ENCODE results near the gene GP9.

The GP9 gene

DNA sequence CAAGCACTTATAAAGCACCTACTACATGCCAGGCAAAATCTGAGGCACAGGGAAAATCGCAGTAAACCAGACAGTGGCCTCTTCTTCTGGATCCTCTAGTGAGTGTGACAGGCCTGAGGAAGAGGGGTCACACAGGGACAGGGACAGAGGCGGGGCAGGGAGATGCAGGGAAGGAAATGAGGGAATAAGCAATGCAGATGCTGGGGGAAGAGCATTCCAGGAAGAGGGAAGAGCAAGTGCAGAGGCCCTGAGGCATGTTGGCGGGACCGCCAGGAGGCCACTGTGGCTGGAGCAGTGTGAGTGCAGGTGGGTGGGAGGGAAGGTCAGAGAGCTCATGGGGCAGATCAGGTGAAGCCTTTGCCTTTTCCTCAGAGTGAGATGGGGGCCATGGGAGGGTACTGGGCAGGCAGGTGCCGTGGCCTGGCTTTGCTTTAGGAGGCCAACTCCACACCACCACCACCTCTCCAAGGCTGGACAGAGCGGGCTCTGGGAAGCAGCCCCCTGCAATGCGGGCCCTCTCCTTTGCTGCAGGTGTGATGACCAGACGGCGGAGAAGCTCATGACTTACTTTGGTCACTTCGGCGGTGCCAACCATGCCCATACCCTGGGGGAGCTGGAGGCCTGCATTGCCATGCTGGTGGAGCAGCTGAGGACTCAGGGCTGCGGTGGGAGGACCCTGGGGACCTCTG, 26.8 kb upstream of the GP9 start:
- no peak for DNase-seq (ENCODE audit: low read depth)
- H3K4me3 ChIP-seq (ENCODE audit: low read length): no peak overlapping the region
- TF ChIP-seq, protein P1, sequence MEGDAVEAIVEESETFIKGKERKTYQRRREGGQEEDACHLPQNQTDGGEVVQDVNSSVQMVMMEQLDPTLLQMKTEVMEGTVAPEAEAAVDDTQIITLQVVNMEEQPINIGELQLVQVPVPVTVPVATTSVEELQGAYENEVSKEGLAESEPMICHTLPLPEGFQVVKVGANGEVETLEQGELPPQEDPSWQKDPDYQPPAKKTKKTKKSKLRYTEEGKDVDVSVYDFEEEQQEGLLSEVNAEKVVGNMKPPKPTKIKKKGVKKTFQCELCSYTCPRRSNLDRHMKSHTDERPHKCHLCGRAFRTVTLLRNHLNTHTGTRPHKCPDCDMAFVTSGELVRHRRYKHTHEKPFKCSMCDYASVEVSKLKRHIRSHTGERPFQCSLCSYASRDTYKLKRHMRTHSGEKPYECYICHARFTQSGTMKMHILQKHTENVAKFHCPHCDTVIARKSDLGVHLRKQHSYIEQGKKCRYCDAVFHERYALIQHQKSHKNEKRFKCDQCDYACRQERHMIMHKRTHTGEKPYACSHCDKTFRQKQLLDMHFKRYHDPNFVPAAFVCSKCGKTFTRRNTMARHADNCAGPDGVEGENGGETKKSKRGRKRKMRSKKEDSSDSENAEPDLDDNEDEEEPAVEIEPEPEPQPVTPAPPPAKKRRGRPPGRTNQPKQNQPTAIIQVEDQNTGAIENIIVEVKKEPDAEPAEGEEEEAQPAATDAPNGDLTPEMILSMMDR (IDR thresholded peaks at IDR 0.05; ENCODE audit: insufficient read depth, low read depth, low read length, missing control alignments): no peak

DNA sequence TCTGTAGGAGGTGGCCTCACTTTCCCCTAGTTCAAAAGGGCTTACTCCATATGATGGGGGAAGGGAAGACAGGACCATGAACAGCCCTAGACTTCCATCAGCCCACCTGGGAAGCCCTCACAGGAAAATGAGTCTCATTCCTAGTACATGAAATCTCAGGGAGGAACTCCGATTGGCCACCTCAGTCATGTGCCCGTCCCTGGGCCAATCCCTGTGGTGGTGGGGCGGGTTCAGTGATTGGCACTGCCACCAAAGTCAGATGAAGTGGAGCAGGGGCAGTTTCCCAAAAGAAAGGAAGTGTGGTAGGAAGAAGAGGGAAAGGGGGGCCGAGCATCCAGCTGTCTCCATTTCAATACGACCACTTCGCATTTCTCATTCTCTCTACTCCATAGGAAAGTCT, 25.9 kb upstream of the GP9 start:
- no peak for DNase-seq (ENCODE audit: low read depth)
- TF ChIP-seq, protein P1 (IDR thresholded peaks at IDR 0.05; ENCODE audit: insufficient read depth, low read depth, low read length, missing control alignments): no peak
- no peak overlapping the region for H3K4me3 ChIP-seq (ENCODE audit: low read length)

DNA sequence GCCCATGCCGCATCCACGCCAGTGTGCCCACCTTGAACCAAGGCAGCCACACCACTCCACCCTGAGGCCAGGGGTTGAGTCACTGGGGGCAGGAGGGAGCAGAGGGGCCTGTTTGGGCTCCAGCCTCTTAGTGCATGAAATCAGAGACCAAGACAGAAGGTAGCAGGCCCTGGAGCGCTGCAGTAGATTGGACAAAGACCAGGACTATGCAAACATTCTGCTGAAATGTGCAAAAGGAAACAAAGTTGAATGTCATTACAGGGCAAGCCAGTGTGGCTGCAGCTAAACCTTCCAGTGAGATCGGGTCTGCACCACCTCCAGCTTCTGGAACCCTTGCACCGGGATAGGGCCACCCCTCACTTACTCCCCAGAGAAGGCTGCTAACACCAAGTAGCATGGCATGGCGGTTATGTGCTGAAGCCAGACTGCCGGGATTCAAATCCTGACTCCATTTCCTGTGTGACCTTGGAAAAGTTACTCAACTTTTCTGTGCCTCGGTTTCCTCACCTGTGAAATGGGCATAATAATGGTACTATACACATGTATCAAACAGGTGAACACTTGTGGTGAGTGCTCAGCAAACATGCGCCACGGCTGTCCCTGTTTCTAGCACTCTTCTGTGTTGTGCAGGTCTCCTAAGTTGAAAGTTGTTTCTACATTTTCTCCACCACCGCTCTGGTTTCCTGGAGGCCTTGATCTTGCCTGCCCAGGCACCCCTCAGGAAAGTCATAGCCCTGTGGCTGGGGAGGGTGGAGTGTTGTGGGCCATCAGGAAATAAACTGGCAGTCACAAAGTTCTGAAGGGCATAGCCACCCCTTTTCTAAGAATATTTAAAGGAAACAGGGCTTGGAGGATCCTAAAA, 25.0 kb upstream of the GP9 start:
- DNase-seq (ENCODE audit: low read depth): no peak
- no peak overlapping the region for H3K4me3 ChIP-seq (ENCODE audit: low read length)
- TF ChIP-seq, protein P1 (IDR thresholded peaks at IDR 0.05; ENCODE audit: insufficient read depth, low read depth, low read length, missing control alignments): no peak

DNA sequence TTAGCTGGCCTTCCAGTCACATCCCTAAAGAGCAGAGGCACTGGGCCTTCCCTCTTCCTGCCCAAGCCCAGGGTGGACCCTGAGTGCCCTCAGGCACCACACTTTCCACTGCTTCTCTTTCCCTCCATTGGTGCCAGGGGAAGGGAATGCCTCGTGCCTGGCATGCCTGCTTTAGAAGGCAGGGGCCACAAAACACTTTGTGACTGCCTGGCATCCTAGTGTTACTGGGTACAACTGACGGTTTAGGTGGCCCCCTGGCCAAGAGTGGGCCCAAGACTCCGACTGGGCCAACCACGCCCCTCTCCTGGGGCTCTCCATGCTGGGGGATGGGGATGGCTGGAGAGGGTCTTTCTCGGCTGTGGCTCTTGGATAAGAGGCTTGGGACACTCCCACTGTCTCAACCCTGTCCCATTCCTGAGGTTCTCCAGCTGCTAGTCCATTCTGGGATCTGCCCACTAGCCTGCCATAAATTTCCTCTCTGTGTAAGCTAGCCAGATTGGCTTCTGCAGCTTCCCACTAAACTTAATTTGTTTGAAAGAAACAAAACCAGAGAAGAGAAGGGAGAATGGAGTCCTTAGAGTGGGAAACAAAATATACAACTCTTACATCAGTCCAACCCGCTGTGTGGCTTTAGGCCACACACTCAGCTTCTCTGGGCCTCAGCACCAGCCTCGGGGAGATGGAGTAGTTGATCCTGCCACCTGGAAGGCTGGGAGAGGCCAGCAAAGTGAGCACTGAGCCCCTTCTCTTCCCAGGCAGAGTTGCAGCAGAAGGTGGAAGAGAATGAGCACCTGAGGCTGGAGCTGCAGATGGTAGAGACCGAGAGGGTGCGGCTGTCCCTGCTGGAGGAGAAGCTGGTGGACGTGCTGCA, 24.1 kb upstream of the GP9 start:
- TF ChIP-seq, protein P1 (IDR thresholded peaks at IDR 0.05; ENCODE audit: insufficient read depth, low read depth, low read length, missing control alignments): no peak

DNA sequence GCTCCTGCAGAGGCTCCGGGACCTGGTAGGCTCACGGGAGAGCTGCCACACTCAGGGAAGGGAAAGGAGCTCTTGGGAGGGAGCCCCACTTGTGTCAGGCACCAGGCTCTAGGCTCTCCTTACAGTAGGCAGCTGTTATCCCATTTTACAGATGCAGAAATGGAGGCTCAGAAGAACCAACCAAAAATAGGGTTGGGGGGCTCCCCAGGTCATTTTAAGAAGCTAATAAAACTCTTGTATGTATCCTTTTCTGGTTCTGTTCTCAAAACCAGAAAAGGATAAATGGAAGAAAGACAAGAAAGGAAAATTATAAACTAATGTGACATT, 23.5 kb upstream of the GP9 start:
- no peak for DNase-seq (ENCODE audit: low read depth)
- H3K4me3 ChIP-seq (ENCODE audit: low read length): no peak overlapping the region
- TF ChIP-seq, protein P1 (IDR thresholded peaks at IDR 0.05; ENCODE audit: insufficient read depth, low read depth, low read length, missing control alignments): no peak

More for the DNA sequence above, 24.1 kb upstream of the GP9 start:
- H3K4me3 ChIP-seq (ENCODE audit: low read length): no peak overlapping the region
- DNase-seq (ENCODE audit: low read depth): no peak

DNA sequence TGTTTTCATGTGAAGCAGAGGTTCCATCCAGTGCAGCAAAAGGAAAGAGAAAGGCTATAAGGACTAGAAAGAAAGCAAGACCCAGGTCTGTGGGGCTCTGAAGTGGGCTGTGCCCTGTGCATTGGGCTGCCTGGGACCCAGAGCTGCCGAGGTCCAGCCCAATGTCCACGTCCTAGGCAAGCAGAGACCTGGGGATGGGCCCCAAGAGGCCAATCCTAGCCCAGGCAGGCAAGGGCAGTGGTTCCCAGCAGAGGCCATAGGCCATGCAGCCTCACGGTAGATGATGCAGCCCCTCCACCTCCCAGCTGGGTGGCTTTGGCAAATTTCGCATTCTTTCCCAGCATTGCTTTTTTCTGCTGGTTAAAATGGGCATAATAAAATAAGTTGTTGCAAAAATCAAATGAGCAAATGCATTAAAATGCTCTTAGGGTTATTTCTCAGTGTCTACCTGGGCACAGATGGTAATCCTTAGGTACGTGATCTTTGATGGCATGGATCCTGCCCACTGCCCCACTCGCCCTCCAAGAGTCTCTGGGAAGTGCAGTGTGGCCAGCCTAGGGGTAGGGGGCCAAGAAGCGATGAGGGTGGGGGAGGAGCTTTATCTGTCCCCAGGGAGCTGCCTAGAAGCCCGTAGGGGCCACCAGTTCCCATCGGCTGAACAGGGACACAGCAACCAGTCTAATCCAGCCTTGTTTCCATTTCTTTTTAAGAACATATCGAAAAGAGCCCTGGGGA, 22.3 kb upstream of the GP9 start:
- TF ChIP-seq, protein P1 (IDR thresholded peaks at IDR 0.05; ENCODE audit: insufficient read depth, low read depth, low read length, missing control alignments): no peak
- no peak for DNase-seq (ENCODE audit: low read depth)

More for the DNA sequence above, 22.3 kb upstream of the GP9 start:
- H3K4me3 ChIP-seq (ENCODE audit: low read length): no peak overlapping the region
